K562 (cell line): ENCODE data around the gene G6PC3. TPM values are rescaled to one million over a fixed set of nuclear protein-coding genes. Genes with fewer than 3 reads are reported as not detected.

Source experiments
- ASH1L ChIP-seq: fragments of 450-650 bp; IDR thresholded peaks from 2 replicates; pipeline ENCODE4 v1.6.1; 2018; ENCODE audit warnings: borderline replicate concordance, mild to moderate bottlenecking, low read depth; ENCODE audit not compliant: partially characterized antibody
- ATF2 ChIP-seq: sonication (generic); formaldehyde crosslinking; IDR thresholded peaks from 2 replicates; pipeline ENCODE4 v1.8.1; 2022; ENCODE audit warnings: missing genetic modification reagents
- BRD9 ChIP-seq: fragments of 450-650 bp; IDR thresholded peaks from 2 replicates; pipeline ENCODE4 v1.6.1; 2018; ENCODE audit warnings: low read depth; ENCODE audit not compliant: partially characterized antibody
- FOXA3 ChIP-seq, 2 experiments: fragments of 450-650 bp in 1 of 2; sonication (generic) in 1 of 2; formaldehyde crosslinking; IDR thresholded peaks in 1 of 2; conservative IDR thresholded peaks in 1 of 2; 2 replicates each; pipeline versions ENCODE4 v1.4.0 to v1.8.0; 2020 to 2022; ENCODE audit warnings: mild to moderate bottlenecking in 2 of 2, missing genetic modification reagents in 1 of 2
- GTF2A2 ChIP-seq: IDR thresholded peaks from 2 replicates; pipeline ENCODE4 v1.6.1; 2016; ENCODE audit warnings: mild to moderate bottlenecking, missing genetic modification characterization, missing compliant biosample characterization
- HBP1 ChIP-seq: fragments of 450-650 bp; formaldehyde crosslinking; IDR thresholded peaks from 2 replicates; pipeline ENCODE4 v1.4.0; 2022; ENCODE audit warnings: missing genetic modification characterization
- HDAC1 ChIP-seq, 2 experiments: fragments of 450-650 bp; IDR thresholded peaks; 2 replicates each; pipeline ENCODE4 v1.6.1; 2016 to 2017; ENCODE audit warnings: inconsistent platforms in 1 of 2, mild to moderate bottlenecking in 1 of 2, moderate library complexity in 1 of 2
- MLLT1 ChIP-seq, 2 experiments: fragments of 450-650 bp; IDR thresholded peaks; 2 replicates each; pipeline ENCODE4 v1.6.1; 2016
- NFRKB ChIP-seq: fragments of 450-650 bp; IDR thresholded peaks from 2 replicates; pipeline ENCODE4 v1.6.1; 2016; ENCODE audit warnings: low read depth
- NR2F6 ChIP-seq: fragments of 450-650 bp; formaldehyde crosslinking; IDR thresholded peaks from 2 replicates; pipeline ENCODE4 v1.4.0; 2020; ENCODE audit warnings: mild to moderate bottlenecking
- PKNOX1 ChIP-seq: fragments of 450-650 bp; IDR thresholded peaks from 2 replicates; pipeline ENCODE4 v1.6.1; 2016
- POLR2B ChIP-seq: fragments of 450-650 bp; IDR thresholded peaks from 2 replicates; pipeline ENCODE4 v1.6.1; 2018; ENCODE audit warnings: low read depth; ENCODE audit not compliant: partially characterized antibody
- RCOR1 ChIP-seq, 2 experiments: IDR thresholded peaks; 2 replicates each; pipeline ENCODE4 v1.6.1; 2012; ENCODE audit warnings: low read depth in 2 of 2, low read length in 2 of 2, borderline replicate concordance in 1 of 2, improper control_type of control experiment in 1 of 2
- SAP30 ChIP-seq: fragments of 200-600 bp; sonication (generic); IDR thresholded peaks from 2 replicates; pipeline ENCODE4 v1.6.1; 2012; ENCODE audit warnings: borderline replicate concordance, low read depth, mild to moderate bottlenecking, moderate library complexity, low read length, control low read depth, inconsistent platforms; ENCODE audit not compliant: insufficient read depth, poor library complexity, severe bottlenecking
- TEAD4 ChIP-seq, 2 experiments: sonication (generic) in 1 of 2; formaldehyde crosslinking in 1 of 2; IDR thresholded peaks; 2 replicates each; pipeline versions ENCODE4 v1.6.1 to v1.8.0; 2012 to 2022; ENCODE audit warnings: borderline replicate concordance in 1 of 2, inconsistent platforms in 1 of 2, low read length in 1 of 2, mild to moderate bottlenecking in 1 of 2, missing genetic modification reagents in 1 of 2
- THRAP3 ChIP-seq: fragments of 450-650 bp; IDR thresholded peaks from 2 replicates; pipeline ENCODE4 v1.6.1; 2016; ENCODE audit warnings: mild to moderate bottlenecking, inconsistent platforms, borderline replicate concordance
- USF1 ChIP-seq: sonication (generic); formaldehyde crosslinking; IDR thresholded peaks from 2 replicates; pipeline ENCODE4 v1.9.0; 2022; ENCODE audit warnings: mild to moderate bottlenecking, missing genetic modification reagents
- ZBTB2 ChIP-seq: fragments of 450-650 bp; IDR thresholded peaks from 2 replicates; pipeline ENCODE4 v1.6.1; 2016; ENCODE audit warnings: antibody characterized with exemption
- ZEB2 ChIP-seq: fragments of 450-650 bp; IDR thresholded peaks from 2 replicates; pipeline ENCODE4 v1.6.1; 2016
- polyA plus RNA-seq, 8 experiments: library from polyadenylated mRNA; depleted of rRNA in 4 of 8; stranded (reverse) in 5 of 8; unstranded in 3 of 8; fragments of >200 nt; fragmentation: Nextera tagmentation in 2 of 8; fragmentation: Illumina TruSeq in 1 of 8; extraction: Ambion mirVana in 2 of 8; extraction: Trizol in 1 of 8; gene quantifications; 2 replicates each; pipeline versions ENCODE4 v1.2.1 to v1.2.3, GENCODE V29; 2011 to 2014; ENCODE audit warnings: inconsistent platforms in 1 of 8, missing spikeins in 1 of 8
- total RNA-seq, 7 experiments: library from RNA; depleted of rRNA in 6 of 7; stranded (reverse); fragments of >200 nt in 6 of 7; fragmentation: Illumina TruSeq in 2 of 7; extraction: Trizol in 2 of 7; gene quantifications; 2 replicates each; pipeline versions ENCODE4 v1.2.1 to v1.2.3, GENCODE V29; 2011 to 2021; ENCODE audit warnings: low replicate concordance in 1 of 7

The G6PC3 gene
- total and polyA plus RNA-seq, 9 of the 15 experiments (the other 6 are each of a cell fraction or from before 2014, with no cell fraction given), result 10.4 to 57.8 (median 31.1) TPM

GRCh38 chr17:44070455-44071197, at the start of gene G6PC3 (continued):
- no peak for TF ChIP-seq HBP1 (CRISPR knock-in tag)
- TF ChIP-seq BRD9, result no peak
- TF ChIP-seq TEAD4 (IDR thresholded peaks at IDR 0.05; ENCODE audit: low read length), result no peak
- no peak for TF ChIP-seq TEAD4 (CRISPR knock-in tag; IDR thresholded peaks at IDR 0.05; ENCODE audit: borderline replicate concordance)
- TF ChIP-seq ATF2 (CRISPR knock-in tag), result no peak
- no peak for TF ChIP-seq NFRKB
- TF ChIP-seq SAP30, result peak; percentile 99
- peak; percentile 97 for TF ChIP-seq USF1 (CRISPR knock-in tag)
- TF ChIP-seq POLR2B, result no peak
- no peak for TF ChIP-seq ZBTB2
- TF ChIP-seq HDAC1 (IDR thresholded peaks at IDR 0.05), result peak; percentile 92 to 100; a peak in 3 of 4 replicates
- no peak for TF ChIP-seq THRAP3
- no peak for TF ChIP-seq ASH1L
- TF ChIP-seq RCOR1 (IDR thresholded peaks at IDR 0.05; ENCODE audit: borderline replicate concordance in 1 of 2, low read depth in 2 of 2, low read length in 2 of 2), result peak in 1 of 2 experiments; percentile 83; a peak in 3 of 4 replicates
- no peak for TF ChIP-seq GTF2A2 (tag)
- no peak; the same call in 1 of the 2 replicates for TF ChIP-seq PKNOX1
- TF ChIP-seq FOXA3 (CRISPR knock-in tag; conservative IDR thresholded peaks at IDR 0.05 in 1 of 2, IDR thresholded peaks at IDR 0.05 in 1 of 2), result peak in 1 of 2 experiments; percentile 65; a peak in 1 of 4 replicates
- TF ChIP-seq NR2F6, result no peak
- TF ChIP-seq MLLT1 (IDR thresholded peaks at IDR 0.05), result 0 out of 4 replicates have a peak, but pooled peaks of 1 of the 2 experiments have one; percentile 3
- TF ChIP-seq ZEB2, result no peak
